ENCODE data around the gene CTAG1A. TPM values are rescaled to one million over a fixed set of nuclear protein-coding genes. Genes with fewer than 3 reads are reported as not detected.
"Not testable (repeated sequence)": the region's sequence is repeated elsewhere in the genome, so short reads cannot be mapped to it uniquely, and the experiment has no call there.

CTAG1A gene
- total and polyA plus RNA-seq, 8 donors: not detected

- 64 to 69% methylated on average over 6 of the region's 6 CpGs for WGBS, 2 donors
These were observed 20.6 kb downstream of the CTAG1A start for GRCh38 chrX:154605566-154605965.

GRCh38 chrX:154607370-154607769, 22.4 kb downstream of the CTAG1A start:
- no peaks in the 10 kb centered on the region for H3K9me3 ChIP-seq
- no peak for DNase-seq
- ATAC-seq: no peak
- H3K27me3 ChIP-seq: no peaks in the 10 kb centered on the region
- H3K36me3 ChIP-seq: no peaks in the 10 kb centered on the region
- no peaks in the 10 kb centered on the region for H3K4me1 ChIP-seq
- 52 to 62% methylated on average over 6 of the region's 6 CpGs for WGBS, 2 donors
- no peak overlapping the region for H3K4me3 ChIP-seq
- TF ChIP-seq CTCF (IDR thresholded peaks at IDR 0.05): no peak
- no peak for FAIRE-seq
- intact Hi-C loops (cut with DNase I): no loop called here
- H3K27ac ChIP-seq: no peak overlapping the region

More at GRCh38 chrX:154605566-154605965, 20.6 kb downstream of the CTAG1A start:
- Histone ChIP-seq H3K36me3 (no peaks in the 10 kb centered on the region), H3K9me3 (no peaks in the 10 kb centered on the region), H3K4me1 (no peaks in the 10 kb centered on the region), H3K27ac (no peak overlapping the region), H3K4me3 (no peak overlapping the region), H3K27me3 (no peaks in the 10 kb centered on the region)
- ATAC-seq (no peak), FAIRE-seq (no peak), DNase-seq (no peak)
- intact Hi-C loops (cut with DNase I): no loop called here
- no peak for TF ChIP-seq CTCF (IDR thresholded peaks at IDR 0.05)

GRCh38 chrX:154607976-154608375, 23.0 kb downstream of the CTAG1A start:
- intact Hi-C loops (cut with DNase I); H3K27me3 ChIP-seq; DNase-seq; FAIRE-seq; ATAC-seq; H3K27ac ChIP-seq; H3K36me3 ChIP-seq; H3K9me3 ChIP-seq; H3K4me1 ChIP-seq; H3K4me3 ChIP-seq: not testable (repeated sequence)
- 75 to 77% methylated on average over 10 of the region's 11 CpGs for WGBS, 2 donors

- H3K4me3 ChIP-seq; H3K4me1 ChIP-seq; intact Hi-C loops (cut with DNase I); FAIRE-seq; H3K9me3 ChIP-seq; DNase-seq; H3K27me3 ChIP-seq; H3K27ac ChIP-seq; ATAC-seq; H3K36me3 ChIP-seq: not testable (repeated sequence)
- WGBS, 2 donors: 58 to 61% methylated on average over 12 of the region's 12 CpGs
These were observed 23.9 kb downstream of the CTAG1A start for GRCh38 chrX:154608823-154609222.

GRCh38 chrX:154611146-154611545, 26.2 kb downstream of the CTAG1A start:
- H3K36me3 ChIP-seq; DNase-seq; intact Hi-C loops (cut with DNase I); ATAC-seq; FAIRE-seq; H3K27ac ChIP-seq; H3K4me1 ChIP-seq; H3K27me3 ChIP-seq; H3K9me3 ChIP-seq; H3K4me3 ChIP-seq: not testable (repeated sequence)
- WGBS, 2 donors: 85 to 88% methylated on average over 12 of the region's 12 CpGs

- H3K27ac ChIP-seq; FAIRE-seq; intact Hi-C loops (cut with DNase I); H3K9me3 ChIP-seq; ATAC-seq; H3K4me1 ChIP-seq; DNase-seq; H3K27me3 ChIP-seq; H3K4me3 ChIP-seq; H3K36me3 ChIP-seq: not testable (repeated sequence)
- WGBS, 2 donors: 14 to 43% methylated on average over 5 of the region's 12 CpGs
These were observed 28.7 kb downstream of the CTAG1A start for GRCh38 chrX:154613586-154613985.

GRCh38 chrX:154619182-154619581, 34.2 kb downstream of the CTAG1A start, which contains the start of gene CTAG1B:
Gene CTAG1B, minus strand, starts transcription at chrX:154619282. Its CDS starts 64 bp downstream, at chrX:154619218.
- H3K36me3 ChIP-seq; ATAC-seq; H3K9me3 ChIP-seq; FAIRE-seq; H3K27me3 ChIP-seq; H3K27ac ChIP-seq; DNase-seq; H3K4me1 ChIP-seq; H3K4me3 ChIP-seq; intact Hi-C loops (cut with DNase I): not testable (repeated sequence)
- no CpG with 5 or more reads among the region's 28 CpGs for WGBS, 2 donors

- WGBS, 2 donors: 15 to 28% methylated on average over 2 to 4 of the region's 11 CpGs
- H3K36me3 ChIP-seq; H3K27me3 ChIP-seq; intact Hi-C loops (cut with DNase I); H3K4me3 ChIP-seq; DNase-seq; H3K9me3 ChIP-seq; H3K27ac ChIP-seq; H3K4me1 ChIP-seq: not testable (repeated sequence)
- peak in 3 of 4 donors; percentile 72 to 77 (median 75) for ATAC-seq
- FAIRE-seq: peak; percentile 92
These were observed 36.0 kb downstream of the CTAG1A start for GRCh38 chrX:154620767-154621414.

- H3K4me1 ChIP-seq; H3K27me3 ChIP-seq; H3K36me3 ChIP-seq; DNase-seq; H3K27ac ChIP-seq; intact Hi-C loops (cut with DNase I); H3K4me3 ChIP-seq; FAIRE-seq; H3K9me3 ChIP-seq: not testable (repeated sequence)
- peak in 3 of 4 donors; percentile 72 to 81 (median 78) for ATAC-seq
- no CpG with 5 or more reads among the region's 5 CpGs for WGBS, 2 donors
These were observed 44.0 kb downstream of the CTAG1A start for GRCh38 chrX:154628960-154629359.

GRCh38 chrX:154630949-154631348, 46.0 kb downstream of the CTAG1A start:
- H3K27me3 ChIP-seq; FAIRE-seq; H3K9me3 ChIP-seq; intact Hi-C loops (cut with DNase I); H3K27ac ChIP-seq; H3K4me1 ChIP-seq; H3K36me3 ChIP-seq; H3K4me3 ChIP-seq; ATAC-seq; DNase-seq: not testable (repeated sequence)
- WGBS, 2 donors: no CpG with 5 or more reads among the region's 11 CpGs

- intact Hi-C loops (cut with DNase I); FAIRE-seq; H3K27me3 ChIP-seq; H3K9me3 ChIP-seq; H3K4me1 ChIP-seq; DNase-seq; H3K4me3 ChIP-seq; H3K27ac ChIP-seq; ATAC-seq; H3K36me3 ChIP-seq: not testable (repeated sequence)
- WGBS, 2 donors: no CpG with 5 or more reads among the region's 11 CpGs
These were observed 48.7 kb downstream of the CTAG1A start for GRCh38 chrX:154633661-154634060.
